Neural progenitor cell (in vitro differentiated cells): ENCODE results near the gene PRKAR1A. TPM values are rescaled to one million over a fixed set of nuclear protein-coding genes. Genes with fewer than 3 reads are reported as not detected.

Source experiments
- DNase-seq: peaks from one replicate; pipeline ENCODE4 v3.0.0-alpha.2; 2016; ENCODE audit warnings: low spot score
- H2AFZ ChIP-seq: fragments of 200-600 bp; sonication (generic); replicated peaks from 2 replicates; pipeline ENCODE4 v1.6.1; 2016; ENCODE audit warnings: antibody characterized with exemption
- H3F3A ChIP-seq: fragments of 200-600 bp; sonication (generic); 2 replicates; pipeline ENCODE4 v1.6.1; 2016; ENCODE audit warnings: antibody characterized with exemption, low read depth
- H3K27ac ChIP-seq: fragments of 200-600 bp; sonication (generic); 2 replicates; pipeline ENCODE4 v1.5.1; 2016; ENCODE audit warnings: mild to moderate bottlenecking
- H3K27me3 ChIP-seq: fragments of 200-600 bp; sonication (generic); 2 replicates; pipeline ENCODE4 v1.6.1; 2016; ENCODE audit warnings: mild to moderate bottlenecking, moderate library complexity
- H3K36me3 ChIP-seq: fragments of 200-600 bp; sonication (generic); 2 replicates; pipeline ENCODE4 v1.5.1; 2016
- H3K4me1 ChIP-seq: fragments of 200-600 bp; sonication (generic); 2 replicates; pipeline ENCODE4 v1.6.1; 2016; ENCODE audit warnings: mixed run types
- H3K4me2 ChIP-seq: fragments of 200-600 bp; sonication (generic); 2 replicates; pipeline ENCODE4 v1.6.1; 2016
- H3K4me3 ChIP-seq: fragments of 200-600 bp; sonication (generic); 2 replicates; pipeline ENCODE4 v1.5.1; 2016
- H3K79me2 ChIP-seq: fragments of 200-600 bp; sonication (generic); 2 replicates; pipeline ENCODE4 v1.6.1; 2016; ENCODE audit warnings: low read depth
- H3K9ac ChIP-seq: fragments of 200-600 bp; sonication (generic); 2 replicates; pipeline ENCODE4 v1.6.1; 2016
- H3K9me3 ChIP-seq: fragments of 200-600 bp; sonication (generic); 2 replicates; pipeline ENCODE4 v1.5.1; 2016; ENCODE audit warnings: low read depth
- H4K20me1 ChIP-seq: fragments of 200-600 bp; sonication (generic); 2 replicates; pipeline ENCODE4 v1.6.1; 2016; ENCODE audit warnings: low read depth
- H3K27ac Mint-ChIP-seq: 3 replicates; pipeline ENCODE4 v1.8.0; 2021; ENCODE audit warnings: mixed read lengths
- H3K27me3 Mint-ChIP-seq: 2 replicates; pipeline ENCODE4 v1.8.0; 2022; ENCODE audit warnings: low read depth, mild to moderate bottlenecking, inconsistent platforms, moderate library complexity, mixed read lengths; ENCODE audit not compliant: insufficient read depth
- H3K36me3 Mint-ChIP-seq: 3 replicates; pipeline ENCODE4 v1.8.0; 2021; ENCODE audit warnings: mixed read lengths
- H3K4me1 Mint-ChIP-seq: 3 replicates; pipeline ENCODE4 v1.8.0; 2021; ENCODE audit warnings: mixed read lengths
- H3K4me3 Mint-ChIP-seq: 3 replicates; pipeline ENCODE4 v1.8.0; 2021; ENCODE audit warnings: mild to moderate bottlenecking, moderate library complexity, mixed read lengths
- H3K9me3 Mint-ChIP-seq: 3 replicates; pipeline ENCODE4 v1.8.0; 2020; ENCODE audit warnings: mixed read lengths
- CTCF ChIP-seq: fragments of 200-600 bp; sonication (generic); IDR thresholded peaks from 2 replicates; pipeline ENCODE4 v1.5.1; 2017; ENCODE audit warnings: antibody characterized with exemption, mild to moderate bottlenecking
- EZH2 ChIP-seq: fragments of 200-600 bp; sonication (generic); IDR thresholded peaks from 2 replicates; pipeline ENCODE4 v1.6.1; 2017; ENCODE audit warnings: antibody characterized with exemption, mild to moderate bottlenecking, moderate library complexity
- EZH2phosphoT487 ChIP-seq: fragments of 200-600 bp; sonication (generic); IDR thresholded peaks from 2 replicates; pipeline ENCODE4 v1.6.1; 2017; ENCODE audit warnings: antibody characterized with exemption
- total RNA-seq: library from RNA; depleted of rRNA; stranded (reverse); fragments of >200 nt; gene quantifications from 2 replicates; pipeline ENCODE4 v1.2.3, GENCODE V29; 2015; ENCODE audit warnings: low replicate concordance

The PRKAR1A gene
- total RNA-seq, 1 donor from 2014 or later, result 168 TPM

- no peaks in the 10 kb centered on the region for H3K79me2 ChIP-seq
- Mint-ChIP-seq H3K4me3 (no peak overlapping the region), H3K4me1 (no peaks in the 10 kb centered on the region), H3K36me3 (no peaks in the 10 kb centered on the region), H3K27me3 (no peaks in the 10 kb centered on the region), H3K27ac (no peak overlapping the region), H3K9me3 (no peaks in the 10 kb centered on the region)
- H3K27ac ChIP-seq, result no peak overlapping the region
- TF ChIP-seq EZH2phosphoT487 (no peak), CTCF (no peak), EZH2 (no peak)
- H3F3A ChIP-seq, result no peaks in the 10 kb centered on the region
- no peak overlapping the region for H3K4me2 ChIP-seq
- no peaks in the 10 kb centered on the region for H3K36me3 ChIP-seq
- H3K9me3 ChIP-seq, result no peaks in the 10 kb centered on the region
- H2AFZ ChIP-seq, result no peak overlapping the region
- H3K4me3 ChIP-seq, result no peak overlapping the region
- H3K4me1 ChIP-seq, result no peaks in the 10 kb centered on the region
- DNase-seq, result no peak
- no peak overlapping the region for H3K9ac ChIP-seq
- no peaks in the 10 kb centered on the region for H3K27me3 ChIP-seq
- no peaks in the 10 kb centered on the region for H4K20me1 ChIP-seq
These were observed 52.3 kb downstream of the PRKAR1A start for GRCh38 chr17:68564415-68565111.

- Mint-ChIP-seq H3K9me3 (no peaks in the 10 kb centered on the region), H3K27me3 (peaks cover 3% of the 10 kb centered on the region), H3K27ac (no peak overlapping the region), H3K4me1 (no peaks in the 10 kb centered on the region), H3K4me3 (no peak overlapping the region), H3K36me3 (no peaks in the 10 kb centered on the region)
- H3K27ac ChIP-seq, result no peak overlapping the region
- no peaks in the 10 kb centered on the region for H3K36me3 ChIP-seq
- H3K27me3 ChIP-seq, result no peaks in the 10 kb centered on the region
- no peak overlapping the region for H3K4me3 ChIP-seq
- H2AFZ ChIP-seq, result no peak overlapping the region
- TF ChIP-seq CTCF, result no peak
- no peak for TF ChIP-seq EZH2phosphoT487
- no peak for TF ChIP-seq EZH2
- no peaks in the 10 kb centered on the region for H3K4me1 ChIP-seq
- H3F3A ChIP-seq, result no peaks in the 10 kb centered on the region
- no peaks in the 10 kb centered on the region for H3K9me3 ChIP-seq
- H3K9ac ChIP-seq, result no peak overlapping the region
- no peaks in the 10 kb centered on the region for H3K79me2 ChIP-seq
- no peak overlapping the region for H3K4me2 ChIP-seq
- DNase-seq, result no peak
- H4K20me1 ChIP-seq, result no peaks in the 10 kb centered on the region
These were observed 53.6 kb downstream of the PRKAR1A start for GRCh38 chr17:68565661-68566441.

GRCh38 chr17:68566442-68566738 lies 54.2 kb downstream of the PRKAR1A start:
- no peak overlapping the region for H3K27ac ChIP-seq
- no peaks in the 10 kb centered on the region for H3K36me3 Mint-ChIP-seq
- H2AFZ ChIP-seq, result no peak overlapping the region
- no peak overlapping the region for H3K4me3 Mint-ChIP-seq
- H3K9me3 Mint-ChIP-seq, result no peaks in the 10 kb centered on the region
- peaks cover 4% of the 10 kb centered on the region for H3K27me3 Mint-ChIP-seq
- H3K4me3 ChIP-seq, result no peak overlapping the region
- H3F3A ChIP-seq, result no peaks in the 10 kb centered on the region
- H3K4me2 ChIP-seq, result no peak overlapping the region
- no peak for DNase-seq
- H3K79me2 ChIP-seq, result no peaks in the 10 kb centered on the region
- H3K27ac Mint-ChIP-seq, result no peak overlapping the region
- H4K20me1 ChIP-seq, result no peaks in the 10 kb centered on the region
- H3K4me1 Mint-ChIP-seq, result no peaks in the 10 kb centered on the region
- H3K9me3 ChIP-seq, result no peaks in the 10 kb centered on the region
- no peaks in the 10 kb centered on the region for H3K4me1 ChIP-seq
- no peaks in the 10 kb centered on the region for H3K27me3 ChIP-seq
- TF ChIP-seq EZH2 (no peak), CTCF (no peak), EZH2phosphoT487 (no peak)
- H3K9ac ChIP-seq, result no peak overlapping the region
- H3K36me3 ChIP-seq, result no peaks in the 10 kb centered on the region
